Fibroblast of lung (primary cell): ENCODE measurements around the gene CHCHD6.

ENCODE experiments used
- CTCF ChIP-seq, 2 donors: IDR thresholded peaks in 1 of 2; conservative IDR thresholded peaks in 1 of 2; 1 replicate in 1 of 2; 2 replicates in 1 of 2; pipeline ENCODE4 v1.5.1; 2011 to 2012; ENCODE audit warnings: low read length in 2 of 2, control low read depth in 1 of 2, inconsistent platforms in 1 of 2, low read depth in 1 of 2, mild to moderate bottlenecking in 1 of 2
- EZH2 ChIP-seq: IDR thresholded peaks from 2 replicates; pipeline ENCODE4 v1.5.1; 2012; ENCODE audit warnings: low read length, control low read depth, mild to moderate bottlenecking; ENCODE audit errors: missing control alignments

- TF ChIP-seq CTCF (conservative IDR thresholded peaks at IDR 0.05 in 1 of 2, IDR thresholded peaks at IDR 0.05 in 1 of 2; ENCODE audit: low read depth in 1 of 2, low read length in 2 of 2) (no peak), EZH2 (no peak)
These were observed 183.6 kb downstream of the CHCHD6 start for GRCh38 chr3:126887686-126888085.
